CD4-positive, alpha-beta T cell treated with Interleukin-6 for 4 hours (primary cell): ENCODE results near the gene DNAJC1.
A peak's percentile ranks its signal among the peaks of the same experiment; 100 is the strongest.

Source experiments
- DNase-seq: peaks from one replicate; pipeline ENCODE4 v3.0.0-alpha.2; 2020; ENCODE audit warnings: mixed read lengths

DNAJC1 gene

DNA sequence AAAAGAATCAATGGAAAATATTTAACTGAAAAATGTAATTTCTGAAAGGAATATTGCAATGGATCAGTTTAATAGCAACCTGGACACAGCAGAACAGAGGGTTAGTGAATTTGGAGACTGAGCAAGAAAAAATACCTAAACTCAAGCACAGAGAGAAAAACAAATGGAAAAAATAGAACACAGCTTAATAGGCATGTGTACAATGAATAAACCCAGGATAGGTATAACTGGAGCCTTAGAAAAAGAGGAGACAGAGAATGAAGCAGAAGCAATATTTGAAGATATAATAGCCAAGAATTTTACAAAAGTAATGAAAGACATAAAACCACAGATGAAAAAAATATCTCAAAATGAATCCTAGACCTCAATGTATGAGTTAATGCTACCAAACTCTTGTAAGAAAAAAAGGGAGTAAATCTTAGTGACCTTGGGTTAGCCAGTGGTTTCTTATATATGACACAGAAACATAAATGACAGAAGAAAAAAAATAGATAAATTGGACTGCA, 2.9 kb upstream of the DNAJC1 start:
- no peak for DNase-seq

- no peak for DNase-seq
These were observed 2.2 kb upstream of the DNAJC1 start for GRCh38 chr10:22005763-22006162.

GRCh38 chr10:22003964-22004281, 393 bp upstream of the DNAJC1 start:
- no peak for DNase-seq

DNA sequence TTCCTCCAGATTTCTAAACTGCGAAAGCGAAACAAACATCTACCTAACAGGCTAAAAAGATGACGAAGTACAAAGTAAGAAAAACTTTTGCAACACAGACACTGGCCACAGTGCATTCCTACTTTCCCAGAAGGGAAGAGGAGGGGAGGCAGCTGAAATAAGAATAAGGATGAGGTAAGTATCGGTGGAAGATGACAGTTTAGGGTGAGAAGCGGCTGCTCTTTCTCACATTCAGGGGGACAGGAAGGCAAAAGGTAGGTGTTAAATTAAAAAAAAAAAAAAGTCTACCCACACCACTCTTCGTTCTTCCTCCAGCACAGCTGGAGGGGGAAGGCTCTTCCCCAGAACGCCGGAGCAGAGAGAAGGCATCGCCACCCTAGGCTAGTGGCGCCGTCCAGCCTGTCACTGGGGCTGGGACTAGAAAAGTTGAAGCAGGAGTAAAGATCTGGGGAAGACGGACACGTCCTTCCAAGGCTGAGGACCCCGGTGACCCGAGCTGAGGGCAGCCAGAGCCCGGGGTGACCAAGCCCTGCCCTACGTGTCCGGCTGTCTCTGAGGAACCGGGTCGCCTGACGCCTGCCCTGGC, 846 bp downstream of the DNAJC1 start:
- DNase-seq, result peak; percentile 37

- no peak for DNase-seq
These were observed 8.0 kb downstream of the DNAJC1 start for GRCh38 chr10:21995557-21995956.

DNA sequence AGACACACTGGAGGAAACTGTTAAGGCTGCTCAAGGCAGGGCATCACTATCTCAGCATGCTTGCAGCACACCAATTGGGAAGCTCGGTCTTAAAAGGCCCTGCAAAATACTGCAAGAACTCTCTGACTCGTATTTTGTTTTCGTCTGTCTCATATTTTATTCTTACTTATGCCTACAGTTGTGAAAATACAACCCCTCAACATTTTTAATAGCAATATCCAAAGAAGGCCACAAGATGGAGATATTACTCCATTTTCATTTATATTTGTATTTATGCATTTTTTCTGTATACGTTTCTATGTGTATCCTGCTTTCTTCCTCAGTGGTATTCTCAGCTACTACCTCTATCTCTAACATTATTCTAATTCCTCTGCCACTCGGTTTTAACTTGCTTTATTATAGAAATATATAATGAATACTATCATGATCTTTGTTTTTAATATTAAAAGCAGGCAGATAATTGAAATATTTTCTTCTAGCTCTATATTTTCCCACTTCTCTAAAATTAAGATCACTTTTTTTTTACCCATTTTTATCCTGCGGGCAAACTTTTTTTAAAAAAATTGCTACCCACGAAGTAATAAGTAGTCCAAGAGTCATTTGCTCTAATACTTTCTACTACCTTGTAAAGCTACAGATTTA, 10.0 kb downstream of the DNAJC1 start:
- no peak for DNase-seq

- no peak for DNase-seq
These were observed 11.7 kb downstream of the DNAJC1 start for GRCh38 chr10:21991785-21992184.

GRCh38 chr10:21990449-21990848, 13.1 kb downstream of the DNAJC1 start:
- DNase-seq, result no peak

- peak; percentile 32 for DNase-seq
These were observed 13.9 kb downstream of the DNAJC1 start for GRCh38 chr10:21989453-21990154.

GRCh38 chr10:21985541-21985940, 18.0 kb downstream of the DNAJC1 start:
- no peak for DNase-seq

DNA sequence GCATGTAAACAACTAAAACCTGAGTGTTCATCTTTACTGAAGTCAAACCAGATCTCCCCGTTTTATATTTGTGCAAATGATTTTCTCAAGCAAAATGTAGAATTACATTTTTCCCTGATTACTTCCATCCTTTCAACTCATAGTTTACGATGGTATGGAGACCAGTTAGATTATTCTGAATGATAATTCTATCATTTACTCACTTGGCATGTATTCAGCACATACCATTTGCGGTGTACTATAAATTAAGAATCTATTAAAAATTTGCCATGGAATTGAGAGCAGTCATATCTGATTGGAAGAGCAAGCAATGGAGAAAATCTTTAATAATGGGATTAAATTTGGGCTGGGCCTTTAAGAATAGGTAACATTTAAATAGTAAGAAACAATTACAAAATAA, 22.4 kb downstream of the DNAJC1 start:
- DNase-seq, result no peak

DNA sequence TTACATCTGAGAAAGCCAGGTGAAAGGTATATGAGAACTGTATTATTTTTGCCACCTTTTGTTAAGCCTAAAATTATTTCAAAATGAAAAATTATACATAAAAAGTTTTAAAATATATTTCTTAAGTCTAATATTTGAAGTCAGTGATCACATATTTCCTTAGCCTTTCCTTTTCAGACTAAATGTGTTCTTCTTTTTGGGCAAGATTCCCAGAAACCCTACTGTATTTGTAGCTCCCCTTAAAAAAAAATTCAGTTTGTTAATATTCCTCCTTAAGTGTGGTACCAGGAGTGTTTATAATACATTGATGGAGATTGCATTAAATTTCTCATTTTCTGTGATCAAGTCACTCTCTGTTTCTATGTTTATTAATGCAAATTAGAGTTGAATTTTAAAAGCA, 22.8 kb downstream of the DNAJC1 start:
- DNase-seq, result no peak

GRCh38 chr10:21978191-21978862, 25.2 kb downstream of the DNAJC1 start:
- DNase-seq, result no peak

- DNase-seq, result no peak
These were observed 26.8 kb downstream of the DNAJC1 start for GRCh38 chr10:21976739-21977138.

DNA sequence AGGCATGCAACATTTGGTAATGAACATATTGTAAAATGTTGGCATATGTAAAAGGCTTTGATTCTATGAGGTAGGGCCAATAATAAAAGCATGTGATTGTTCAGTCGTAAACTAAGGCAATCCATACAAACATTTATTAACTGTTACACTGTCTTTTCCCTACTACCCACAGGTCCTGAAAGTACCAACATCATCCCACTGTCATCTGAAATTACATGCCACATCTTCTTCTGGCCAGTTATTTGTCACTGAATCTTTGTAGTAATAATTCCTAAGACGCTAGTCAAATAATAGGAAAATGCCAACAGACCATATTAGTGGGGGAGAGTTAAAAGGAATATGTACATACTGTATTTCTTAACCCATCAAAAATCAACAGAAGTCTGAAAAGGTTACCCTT, 27.2 kb downstream of the DNAJC1 start:
- no peak for DNase-seq

- no peak for DNase-seq
These were observed 28.0 kb downstream of the DNAJC1 start for GRCh38 chr10:21975378-21975990.

GRCh38 chr10:21972584-21972983, 30.9 kb downstream of the DNAJC1 start:
- DNase-seq, result no peak

- DNase-seq, result no peak
These were observed 33.9 kb downstream of the DNAJC1 start for GRCh38 chr10:21969326-21970287.

DNA sequence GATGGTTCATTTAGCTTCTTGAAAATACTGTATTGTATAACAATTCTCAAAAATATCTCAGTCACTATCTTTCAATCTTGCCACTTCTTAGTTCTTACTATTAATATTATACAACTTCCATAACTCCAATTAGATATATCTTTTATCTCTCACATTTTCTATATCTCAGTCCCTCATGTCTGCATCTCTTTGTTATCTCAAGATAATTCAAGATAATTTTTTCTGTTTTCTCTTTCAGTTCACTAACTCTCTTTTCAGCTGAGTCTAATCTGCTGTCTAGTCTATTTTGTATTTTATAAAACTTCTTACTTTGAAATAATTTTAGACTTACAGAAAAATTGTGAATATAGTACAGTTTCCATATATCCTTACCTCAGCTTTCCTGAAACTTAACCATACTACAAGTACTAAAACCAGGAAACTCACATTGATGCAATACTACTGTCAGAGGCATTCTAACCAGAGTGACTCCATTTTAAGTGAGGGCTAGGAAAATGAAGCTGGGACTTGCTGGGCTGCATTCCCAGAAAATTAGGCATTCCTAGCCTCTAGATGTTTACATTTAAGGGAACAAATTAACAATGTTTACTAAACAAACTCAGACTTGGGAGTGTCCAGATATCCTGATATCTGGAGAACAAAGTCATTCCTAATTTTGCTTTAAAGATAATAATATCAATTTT, 38.4 kb downstream of the DNAJC1 start:
- no peak for DNase-seq

DNA sequence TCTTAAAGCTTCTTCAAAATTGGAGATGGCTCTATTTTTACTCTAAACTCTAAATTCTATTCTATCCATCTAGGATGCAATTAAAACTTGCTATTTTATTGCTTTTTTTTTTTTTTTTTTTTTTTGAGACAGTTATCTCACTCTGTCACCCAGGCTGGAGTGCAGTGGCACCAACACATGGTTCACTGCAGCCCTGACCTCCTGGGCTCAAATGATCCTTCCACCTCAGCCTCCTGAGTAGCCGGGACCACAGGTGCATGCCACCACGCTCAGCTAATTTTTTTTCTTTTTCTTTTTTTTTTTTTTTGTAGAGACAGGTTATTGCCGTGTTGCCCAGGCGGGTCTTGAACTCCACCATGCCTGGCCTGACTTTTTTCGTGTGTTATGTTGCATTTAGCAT, 41.2 kb downstream of the DNAJC1 start:
- DNase-seq, result no peak

DNA sequence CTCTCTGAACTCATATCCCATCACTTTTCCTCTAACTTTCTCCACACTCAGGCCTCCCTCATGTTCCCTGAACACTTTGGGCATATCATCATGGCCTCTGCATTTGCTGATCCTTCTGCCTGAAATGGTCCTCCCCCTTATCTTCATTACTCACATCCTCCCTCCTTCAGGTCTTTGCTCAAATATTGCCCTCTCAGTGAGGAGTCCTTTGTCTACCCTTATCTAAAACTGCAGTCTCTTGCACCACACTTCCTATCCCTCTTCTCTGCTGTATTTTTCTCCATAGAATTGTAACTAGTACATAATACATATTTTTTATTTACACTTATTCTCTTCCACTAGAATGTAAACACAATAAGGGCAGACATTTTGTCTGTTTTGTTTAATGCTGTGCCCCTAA, 41.7 kb downstream of the DNAJC1 start:
- DNase-seq, result no peak

DNA sequence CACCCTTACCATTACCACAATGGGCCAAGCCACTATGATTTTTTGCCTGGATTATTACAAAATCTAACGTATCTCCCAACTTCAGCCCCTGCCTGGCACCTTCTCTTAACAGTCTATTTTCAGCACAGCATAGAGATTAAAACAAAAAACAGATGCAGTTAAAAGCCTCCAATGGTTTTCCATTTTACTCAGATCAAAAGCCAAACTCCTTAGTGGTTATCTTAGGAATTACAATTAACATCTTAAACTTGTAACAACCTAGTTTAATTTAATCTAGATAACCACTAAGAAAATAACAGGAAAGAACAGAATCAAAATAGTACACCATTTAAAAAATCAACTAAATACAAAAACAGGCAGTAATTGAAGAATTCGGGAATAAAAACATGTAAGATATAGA, 43.5 kb downstream of the DNAJC1 start:
- DNase-seq, result no peak
